GM12878 (cell line): ENCODE data around the gene KTN1. TPM values are rescaled to one million over a fixed set of nuclear protein-coding genes. Genes with fewer than 3 reads are reported as not detected.

Source experiments
- ATAC-seq: fragments of 200-7000 bp; cut with Tn5 transposase; 3 replicates; pipeline ENCODE4 v1.9.1; 2020; ENCODE audit warnings: mild to moderate bottlenecking, moderate library complexity
- BruUV-seq: library from RNA; stranded (reverse); fragments of 400-500 nt; replicated peaks from 2 replicates; lab custom pipeline; 2021; lab: Mats Ljungman, UMichigan
- CTCF ChIA-PET: fragments of 300-600 bp; sonication (Branson Sonifier 250); formaldehyde crosslinking; extraction: SDS; loops from one replicate; lab custom pipeline; 2021; ENCODE audit warnings: inconsistent platforms; lab: Yijun Ruan, JAX
- POLR2A ChIA-PET: fragments of 350-600 bp; formaldehyde crosslinking; extraction: SDS; loops from one replicate; lab custom pipeline; 2021; ENCODE audit warnings: inconsistent platforms; lab: Charles Lee
- RAD21 ChIA-PET: fragments of 300-600 bp; sonication (Branson Sonifier 250); formaldehyde crosslinking; loops from one replicate; lab custom pipeline; 2023; ENCODE audit warnings: antibody characterized with exemption; ENCODE audit not compliant: unreplicated experiment; lab: Charles Lee
- SMC1A ChIA-PET: fragments of 300-600 bp; sonication (Branson Sonifier 250); formaldehyde crosslinking; loops from one replicate; lab custom pipeline; 2023; ENCODE audit not compliant: unreplicated experiment, uncharacterized antibody; lab: Charles Lee
- DNase-seq: peaks from one replicate; pipeline ENCODE4 v3.0.0-alpha.2; 2011; ENCODE audit warnings: low read depth, low spot score
- FAIRE-seq: peaks from 3 replicates; lab custom pipeline; 2011; peaks lifted over from hg19 to GRCh38; lab: Jason Lieb, UNC
- H2AFZ ChIP-seq: 2 replicates; pipeline ENCODE4 v1.6.0; 2011; ENCODE audit warnings: low read depth, low read length, control low read depth; ENCODE audit not compliant: control insufficient read depth
- H3K27ac ChIP-seq: 2 replicates; pipeline ENCODE4 v1.5.1; 2011; ENCODE audit warnings: control low read depth; ENCODE audit not compliant: control insufficient read depth, insufficient read depth
- H3K27me3 ChIP-seq, 2 experiments: replicated peaks in 1 of 2; 2 replicates each; pipeline versions ENCODE4 v1.6.0 to v1.6.1; 2011; ENCODE audit warnings: low read length in 1 of 2; ENCODE audit not compliant: control insufficient read depth in 2 of 2, insufficient read depth in 2 of 2
- H3K36me3 ChIP-seq, 2 experiments: 2 replicates each; pipeline ENCODE4 v1.5.1; 2011; ENCODE audit warnings: low read length in 1 of 2; ENCODE audit not compliant: control insufficient read depth in 2 of 2, insufficient read depth in 2 of 2
- H3K4me1 ChIP-seq: 2 replicates; pipeline ENCODE4 v1.6.1; 2011; ENCODE audit warnings: mild to moderate bottlenecking, low read length, moderate library complexity, mixed read lengths; ENCODE audit not compliant: control insufficient read depth, insufficient read depth
- H3K4me2 ChIP-seq: 2 replicates; pipeline ENCODE4 v1.6.0; 2011; ENCODE audit warnings: control low read depth; ENCODE audit not compliant: control insufficient read depth, insufficient read depth
- H3K4me3 ChIP-seq: fragments of 200-600 bp; sonication (generic); 2 replicates; pipeline ENCODE4 v1.5.1; 2016
- H3K79me2 ChIP-seq: 2 replicates; pipeline ENCODE4 v1.6.0; 2011; ENCODE audit warnings: low read length; ENCODE audit not compliant: control insufficient read depth, insufficient read depth
- H3K9ac ChIP-seq: 2 replicates; pipeline ENCODE4 v1.8.0; 2011; ENCODE audit warnings: low read length, control low read depth, mixed read lengths; ENCODE audit not compliant: control insufficient read depth, insufficient read depth
- H3K9me3 ChIP-seq: replicated peaks from 3 replicates; pipeline ENCODE4 v1.5.1; 2011; ENCODE audit warnings: mild to moderate bottlenecking, low read length; ENCODE audit not compliant: control insufficient read depth, insufficient read depth
- H4K20me1 ChIP-seq: 2 replicates; pipeline ENCODE4 v1.6.0; 2011; ENCODE audit not compliant: control insufficient read depth, insufficient read depth
- ASH2L ChIP-seq: fragments of 300-600, 200-600 bp; sonication (generic); IDR thresholded peaks from 2 replicates; pipeline ENCODE4 v1.6.1; 2017; ENCODE audit warnings: low read depth, mild to moderate bottlenecking, borderline replicate concordance
- IKZF2 ChIP-seq, 2 experiments: fragments of 450-650 bp; IDR thresholded peaks; 2 replicates each; pipeline ENCODE4 v1.6.1; 2017; ENCODE audit warnings: mild to moderate bottlenecking in 2 of 2, moderate library complexity in 2 of 2
- IRF4 ChIP-seq: IDR thresholded peaks from 2 replicates; pipeline ENCODE4 v1.6.1; 2011; ENCODE audit warnings: low read depth, low read length
- LARP7 ChIP-seq: fragments of 450-650 bp; IDR thresholded peaks from 2 replicates; pipeline ENCODE4 v1.6.1; 2017; ENCODE audit warnings: mild to moderate bottlenecking
- STAT1 ChIP-seq: fragments of 450-650 bp; conservative IDR thresholded peaks from 2 replicates; pipeline ENCODE4 v1.6.1; 2014; ENCODE audit warnings: antibody characterized with exemption, mild to moderate bottlenecking
- STAT3 ChIP-seq: IDR thresholded peaks from 2 replicates; pipeline ENCODE4 v1.6.1; 2011; ENCODE audit warnings: low read depth, low read length, improper control_type of control experiment
- WGBS: methylation state at CpG from one replicate; pipeline ENCODE4 v1.1.6; 2016; ENCODE audit warnings: low lambda C conversion rate; ENCODE audit not compliant: insufficient replicate concordance, insufficient coverage; ENCODE audit errors: missing lambda C conversion rate; 5-methylcytosine and 5-hydroxymethylcytosine counted together
- in situ Hi-C: fragments of 300-500 bp; cut with MboI; formaldehyde crosslinking; loops from 9 replicates; pipeline ENCODE4 v1.14.3; 2018; ENCODE audit warnings: mixed read lengths
- intact Hi-C: fragments of 100-400 bp; cut with micrococcal nuclease; formaldehyde crosslinking; loops from one replicate; pipeline ENCODE4 v1.14.2; 2022; ENCODE audit not compliant: unreplicated experiment
- polyA plus RNA-seq, 11 experiments: library from polyadenylated mRNA; depleted of rRNA in 4 of 11; unstranded in 6 of 11; stranded (reverse) in 5 of 11; fragments of >200 nt; fragmentation: Nextera tagmentation in 4 of 11; fragmentation: Illumina TruSeq in 1 of 11; extraction: Ambion mirVana in 4 of 11; extraction: Trizol in 1 of 11; gene quantifications; 1 replicate in 1 of 11; 2 replicates in 10 of 11; pipeline versions ENCODE4 v1.2.1 to v1.2.3, GENCODE V29; 2011 to 2016; ENCODE audit warnings: inconsistent platforms in 2 of 11, missing spikeins in 2 of 11, low read depth in 1 of 11
- total RNA-seq, 4 experiments: library from RNA; depleted of rRNA in 3 of 4; stranded (reverse); fragments of >200 nt in 3 of 4; fragmentation: Illumina TruSeq in 1 of 4; extraction: Trizol in 1 of 4; gene quantifications; 2 replicates each; pipeline versions ENCODE4 v1.2.1 to v1.2.3, GENCODE V29; 2013 to 2021
- TF ChIP-seq, protein P1 (sequence below): fragments of 450-650 bp; IDR thresholded peaks from 2 replicates; pipeline ENCODE4 v1.6.1; 2014; ENCODE audit warnings: mild to moderate bottlenecking
- TF ChIP-seq, protein P2 (sequence below): IDR thresholded peaks from 2 replicates; pipeline ENCODE4 v1.6.1; 2011; ENCODE audit warnings: borderline replicate concordance, low read depth, mild to moderate bottlenecking, moderate library complexity, low read length; ENCODE audit not compliant: insufficient read depth, poor library complexity, severe bottlenecking
- TF ChIP-seq, protein P3 (sequence below): IDR thresholded peaks from 2 replicates; pipeline ENCODE4 v1.6.1; 2012; ENCODE audit warnings: low read length, inconsistent platforms
- TF ChIP-seq, protein P4 (sequence below): IDR thresholded peaks from 2 replicates; pipeline ENCODE4 v1.6.1; 2011; ENCODE audit warnings: low read depth, mild to moderate bottlenecking, low read length, moderate library complexity, borderline replicate concordance; ENCODE audit errors: extremely low read depth

KTN1 gene
- total and polyA plus RNA-seq, 10 of the 15 experiments (the other 5 are each of a cell fraction or from before 2014, with no cell fraction given): 50.6 to 154 (median 84.2) TPM

DNA sequence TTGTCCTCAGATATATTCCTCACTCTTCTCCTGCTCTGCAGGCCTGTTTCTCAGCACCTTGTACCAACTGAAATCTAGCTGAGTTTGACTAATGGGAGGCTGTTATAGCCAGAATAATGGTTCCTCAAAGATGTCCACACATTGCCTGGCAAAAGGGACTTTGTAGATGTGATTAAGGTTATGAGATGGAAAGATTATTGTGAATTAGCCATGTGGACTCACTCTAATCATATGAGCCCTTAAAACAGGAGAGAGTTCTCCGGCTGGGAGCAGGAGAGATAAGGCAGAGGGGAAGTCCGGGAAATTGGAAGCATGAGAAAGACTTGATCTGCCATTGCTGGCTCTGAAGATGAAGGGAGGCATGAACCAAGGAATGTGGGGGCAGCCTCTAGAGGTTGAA is 40.0 kb upstream of the KTN1 start:
- BruUV-seq: no TSS peak
- no peak for FAIRE-seq

DNA sequence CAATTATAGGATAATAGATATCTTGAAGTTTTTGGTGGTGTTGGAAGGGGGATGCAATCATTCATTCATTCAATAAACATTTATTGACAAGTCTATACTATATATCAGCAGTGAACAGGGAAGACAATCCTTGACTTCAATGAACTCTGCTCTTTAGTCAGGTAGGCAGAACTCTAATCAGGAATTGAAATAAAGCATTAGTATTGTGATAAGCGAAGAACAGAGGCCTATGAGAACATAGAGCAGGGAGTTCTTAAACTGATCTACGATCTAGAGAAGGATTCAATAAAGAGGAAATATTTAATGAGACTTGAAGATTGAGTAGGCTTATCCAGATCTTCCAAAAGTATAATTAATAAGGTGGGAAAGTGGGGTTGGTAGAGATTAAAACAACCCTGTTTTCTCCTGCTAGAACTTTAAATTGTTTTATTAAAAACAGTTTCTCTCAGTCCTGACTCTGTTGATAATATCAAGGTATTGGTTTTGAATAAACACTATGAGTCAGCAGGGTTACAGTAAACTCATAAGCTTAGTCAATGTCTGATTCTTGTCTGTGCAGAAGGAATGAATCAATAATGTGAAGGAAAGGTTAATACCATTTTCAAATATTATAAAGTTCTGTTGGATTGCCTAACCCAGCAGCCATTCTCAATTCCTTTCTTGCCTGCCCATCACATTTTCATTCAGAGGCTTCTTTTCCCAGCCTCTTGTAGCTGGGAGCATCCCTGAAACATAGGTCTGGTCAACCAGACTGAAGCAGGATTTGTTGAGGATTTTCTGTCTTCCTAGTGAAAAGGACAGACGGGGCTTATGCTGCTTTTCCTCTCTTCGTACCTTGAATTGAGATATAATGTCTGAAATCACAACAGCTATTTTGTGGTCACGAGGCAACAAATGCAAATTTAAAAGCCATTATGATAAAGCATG is 38.9 kb upstream of the KTN1 start:
- SMC1A ChIA-PET: interaction anchor here (1.0 to 1.4 kb wide), 3 partner anchors 34 to 53 kb away, joined by 3 read pairs; no protein-coding TSS in a partner anchor
- no peak overlapping the region for H3K4me2 ChIP-seq
- 60% methylated on average over 5 of the region's 5 CpGs for WGBS
- H3K79me2 ChIP-seq: no peaks in the 10 kb centered on the region
- FAIRE-seq (no peak), DNase-seq (no peak), ATAC-seq (no peak)
- H3K27me3 ChIP-seq: no peaks in the 10 kb centered on the region
- no peaks in the 10 kb centered on the region; the same call in none of the 2 replicates for H3K4me1 ChIP-seq
- RAD21 ChIA-PET: no interaction called here
- H3K4me3 ChIP-seq: no peak overlapping the region
- H3K36me3 ChIP-seq: no peaks in the 10 kb centered on the region
- CTCF ChIA-PET: interaction anchor here (0.6 to 3.2 kb wide), 4 partner anchors 9 to 977 kb away, joined by 3 to 7 read pairs (median 3); no protein-coding TSS in a partner anchor
- H4K20me1 ChIP-seq: no peaks in the 10 kb centered on the region
- in situ Hi-C loops: no loop called here
- H2AFZ ChIP-seq: no peak overlapping the region
- no peak overlapping the region for H3K9ac ChIP-seq
- no peak overlapping the region for H3K27ac ChIP-seq
- POLR2A ChIA-PET: interaction anchor here (0.6 kb wide), 1 partner anchor 260 kb away, joined by 5 read pairs; no protein-coding TSS in a partner anchor
- no TSS peak for BruUV-seq
- H3K9me3 ChIP-seq: peaks cover 2% of the 10 kb centered on the region; the same call in 2 of the 3 replicates
- intact Hi-C loops: no loop called here
- TF ChIP-seq, protein P1, sequence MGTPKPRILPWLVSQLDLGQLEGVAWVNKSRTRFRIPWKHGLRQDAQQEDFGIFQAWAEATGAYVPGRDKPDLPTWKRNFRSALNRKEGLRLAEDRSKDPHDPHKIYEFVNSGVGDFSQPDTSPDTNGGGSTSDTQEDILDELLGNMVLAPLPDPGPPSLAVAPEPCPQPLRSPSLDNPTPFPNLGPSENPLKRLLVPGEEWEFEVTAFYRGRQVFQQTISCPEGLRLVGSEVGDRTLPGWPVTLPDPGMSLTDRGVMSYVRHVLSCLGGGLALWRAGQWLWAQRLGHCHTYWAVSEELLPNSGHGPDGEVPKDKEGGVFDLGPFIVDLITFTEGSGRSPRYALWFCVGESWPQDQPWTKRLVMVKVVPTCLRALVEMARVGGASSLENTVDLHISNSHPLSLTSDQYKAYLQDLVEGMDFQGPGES: no peak
- TF ChIP-seq LARP7 (no peak), ASH2L (no peak), STAT3 (no peak), IRF4 (no peak)
- TF ChIP-seq, protein P2, sequence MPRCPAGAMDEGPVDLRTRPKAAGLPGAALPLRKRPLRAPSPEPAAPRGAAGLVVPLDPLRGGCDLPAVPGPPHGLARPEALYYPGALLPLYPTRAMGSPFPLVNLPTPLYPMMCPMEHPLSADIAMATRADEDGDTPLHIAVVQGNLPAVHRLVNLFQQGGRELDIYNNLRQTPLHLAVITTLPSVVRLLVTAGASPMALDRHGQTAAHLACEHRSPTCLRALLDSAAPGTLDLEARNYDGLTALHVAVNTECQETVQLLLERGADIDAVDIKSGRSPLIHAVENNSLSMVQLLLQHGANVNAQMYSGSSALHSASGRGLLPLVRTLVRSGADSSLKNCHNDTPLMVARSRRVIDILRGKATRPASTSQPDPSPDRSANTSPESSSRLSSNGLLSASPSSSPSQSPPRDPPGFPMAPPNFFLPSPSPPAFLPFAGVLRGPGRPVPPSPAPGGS: no peak
- TF ChIP-seq, protein P3, sequence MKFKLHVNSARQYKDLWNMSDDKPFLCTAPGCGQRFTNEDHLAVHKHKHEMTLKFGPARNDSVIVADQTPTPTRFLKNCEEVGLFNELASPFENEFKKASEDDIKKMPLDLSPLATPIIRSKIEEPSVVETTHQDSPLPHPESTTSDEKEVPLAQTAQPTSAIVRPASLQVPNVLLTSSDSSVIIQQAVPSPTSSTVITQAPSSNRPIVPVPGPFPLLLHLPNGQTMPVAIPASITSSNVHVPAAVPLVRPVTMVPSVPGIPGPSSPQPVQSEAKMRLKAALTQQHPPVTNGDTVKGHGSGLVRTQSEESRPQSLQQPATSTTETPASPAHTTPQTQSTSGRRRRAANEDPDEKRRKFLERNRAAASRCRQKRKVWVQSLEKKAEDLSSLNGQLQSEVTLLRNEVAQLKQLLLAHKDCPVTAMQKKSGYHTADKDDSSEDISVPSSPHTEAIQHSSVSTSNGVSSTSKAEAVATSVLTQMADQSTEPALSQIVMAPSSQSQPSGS: no peak

More for the DNA sequence above, 40.0 kb upstream of the KTN1 start:
- TF ChIP-seq IKZF2 (IDR thresholded peaks at IDR 0.05) (no peak), STAT1 (no peak)
- TF ChIP-seq, protein P4, sequence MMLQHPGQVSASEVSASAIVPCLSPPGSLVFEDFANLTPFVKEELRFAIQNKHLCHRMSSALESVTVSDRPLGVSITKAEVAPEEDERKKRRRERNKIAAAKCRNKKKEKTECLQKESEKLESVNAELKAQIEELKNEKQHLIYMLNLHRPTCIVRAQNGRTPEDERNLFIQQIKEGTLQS: no peak
- H3K36me3 ChIP-seq: no peaks in the 10 kb centered on the region
- ChIA-PET CTCF (no interaction called here), SMC1A (interaction anchor here (1.0 kb wide), 1 partner anchor 47 kb away, joined by 3 read pairs; no protein-coding TSS in a partner anchor), RAD21 (no interaction called here), POLR2A (no interaction called here)
- whole genome bisulfite sequencing: 91% methylated on average over 2 of the region's 2 CpGs
- no peak for ATAC-seq
- H3K9me3 ChIP-seq: peaks cover 2% of the 10 kb centered on the region; the same call in 2 of the 3 replicates
- no peaks in the 10 kb centered on the region for H3K79me2 ChIP-seq
- in situ Hi-C loops (no loop called here), intact Hi-C loops (no loop called here)
- no peak overlapping the region for H3K4me2 ChIP-seq
- no peaks in the 10 kb centered on the region; the same call in none of the 2 replicates for H3K4me1 ChIP-seq
- no peaks in the 10 kb centered on the region for H4K20me1 ChIP-seq
- H3K27me3 ChIP-seq: no peaks in the 10 kb centered on the region
- H3K4me3 ChIP-seq: no peak overlapping the region
- no peak for DNase-seq
- no peak overlapping the region for H3K27ac ChIP-seq
- H2AFZ ChIP-seq: no peak overlapping the region
- H3K9ac ChIP-seq: no peak overlapping the region
